GM12878 (cell line): ENCODE results near the gene NLRC5. TPM values are rescaled to one million over a fixed set of nuclear protein-coding genes. Genes with fewer than 3 reads are reported as not detected.

Source experiments
- ATAC-seq: fragments of 200-7000 bp; cut with Tn5 transposase; 3 replicates; pipeline ENCODE4 v1.9.1; 2020; ENCODE audit warnings: mild to moderate bottlenecking, moderate library complexity
- BruUV-seq: library from RNA; stranded (reverse); fragments of 400-500 nt; replicated peaks from 2 replicates; lab custom pipeline; 2021; lab: Mats Ljungman, UMichigan
- CTCF ChIA-PET: fragments of 300-600 bp; sonication (Branson Sonifier 250); formaldehyde crosslinking; extraction: SDS; loops from one replicate; lab custom pipeline; 2021; ENCODE audit warnings: inconsistent platforms; lab: Yijun Ruan, JAX
- POLR2A ChIA-PET: fragments of 350-600 bp; formaldehyde crosslinking; extraction: SDS; loops from one replicate; lab custom pipeline; 2021; ENCODE audit warnings: inconsistent platforms; lab: Charles Lee
- RAD21 ChIA-PET: fragments of 300-600 bp; sonication (Branson Sonifier 250); formaldehyde crosslinking; loops from one replicate; lab custom pipeline; 2023; ENCODE audit warnings: antibody characterized with exemption; ENCODE audit not compliant: unreplicated experiment; lab: Charles Lee
- SMC1A ChIA-PET: fragments of 300-600 bp; sonication (Branson Sonifier 250); formaldehyde crosslinking; loops from one replicate; lab custom pipeline; 2023; ENCODE audit not compliant: unreplicated experiment, uncharacterized antibody; lab: Charles Lee
- DNase-seq: peaks from one replicate; pipeline ENCODE4 v3.0.0-alpha.2; 2011; ENCODE audit warnings: low read depth, low spot score
- FAIRE-seq: peaks from 3 replicates; lab custom pipeline; 2011; peaks lifted over from hg19 to GRCh38; lab: Jason Lieb, UNC
- H2AFZ ChIP-seq: 2 replicates; pipeline ENCODE4 v1.6.0; 2011; ENCODE audit warnings: low read depth, low read length, control low read depth; ENCODE audit not compliant: control insufficient read depth
- H3K27ac ChIP-seq: 2 replicates; pipeline ENCODE4 v1.5.1; 2011; ENCODE audit warnings: control low read depth; ENCODE audit not compliant: control insufficient read depth, insufficient read depth
- H3K27me3 ChIP-seq, 2 experiments: replicated peaks in 1 of 2; 2 replicates each; pipeline versions ENCODE4 v1.6.0 to v1.6.1; 2011; ENCODE audit warnings: low read length in 1 of 2; ENCODE audit not compliant: control insufficient read depth in 2 of 2, insufficient read depth in 2 of 2
- H3K36me3 ChIP-seq, 2 experiments: 2 replicates each; pipeline ENCODE4 v1.5.1; 2011; ENCODE audit warnings: low read length in 1 of 2; ENCODE audit not compliant: control insufficient read depth in 2 of 2, insufficient read depth in 2 of 2
- H3K4me1 ChIP-seq: 2 replicates; pipeline ENCODE4 v1.6.1; 2011; ENCODE audit warnings: mild to moderate bottlenecking, low read length, moderate library complexity, mixed read lengths; ENCODE audit not compliant: control insufficient read depth, insufficient read depth
- H3K4me2 ChIP-seq: 2 replicates; pipeline ENCODE4 v1.6.0; 2011; ENCODE audit warnings: control low read depth; ENCODE audit not compliant: control insufficient read depth, insufficient read depth
- H3K4me3 ChIP-seq: fragments of 200-600 bp; sonication (generic); 2 replicates; pipeline ENCODE4 v1.5.1; 2016
- H3K79me2 ChIP-seq: 2 replicates; pipeline ENCODE4 v1.6.0; 2011; ENCODE audit warnings: low read length; ENCODE audit not compliant: control insufficient read depth, insufficient read depth
- H3K9ac ChIP-seq: 2 replicates; pipeline ENCODE4 v1.8.0; 2011; ENCODE audit warnings: low read length, control low read depth, mixed read lengths; ENCODE audit not compliant: control insufficient read depth, insufficient read depth
- H3K9me3 ChIP-seq: replicated peaks from 3 replicates; pipeline ENCODE4 v1.5.1; 2011; ENCODE audit warnings: mild to moderate bottlenecking, low read length; ENCODE audit not compliant: control insufficient read depth, insufficient read depth
- H4K20me1 ChIP-seq: 2 replicates; pipeline ENCODE4 v1.6.0; 2011; ENCODE audit not compliant: control insufficient read depth, insufficient read depth
- BMI1 ChIP-seq: fragments of 450-650 bp; IDR thresholded peaks from 2 replicates; pipeline ENCODE4 v1.6.1; 2016; ENCODE audit warnings: mild to moderate bottlenecking, moderate library complexity, borderline replicate concordance
- EP300 ChIP-seq, 2 experiments: fragments of 150-350 bp in 1 of 2; IDR thresholded peaks; 2 replicates each; pipeline ENCODE4 v1.6.1; 2011 to 2012; ENCODE audit warnings: low read depth in 2 of 2, low read length in 2 of 2, borderline replicate concordance in 1 of 2, improper control_type of control experiment in 1 of 2, inconsistent platforms in 1 of 2; ENCODE audit not compliant: control insufficient read depth in 1 of 2
- ETV6 ChIP-seq, 2 experiments: fragments of 450-650 bp in 1 of 2; IDR thresholded peaks in 1 of 2; conservative IDR thresholded peaks in 1 of 2; 2 replicates each; pipeline ENCODE4 v1.6.1; 2014; ENCODE audit warnings: antibody characterized with exemption in 1 of 2, borderline replicate concordance in 1 of 2, low read depth in 1 of 2, mild to moderate bottlenecking in 1 of 2, moderate library complexity in 1 of 2
- EZH2 ChIP-seq: IDR thresholded peaks from 2 replicates; pipeline ENCODE4 v1.6.1; 2012; ENCODE audit warnings: low read depth, mild to moderate bottlenecking, control low read depth, inconsistent platforms, low read length, borderline replicate concordance; ENCODE audit not compliant: control insufficient read depth
- KAT2A ChIP-seq: conservative IDR thresholded peaks from 2 replicates; pipeline ENCODE4 v1.6.1; 2011; ENCODE audit warnings: low read depth, low read length; ENCODE audit not compliant: control insufficient read depth
- KLF5 ChIP-seq: fragments of 450-650 bp; IDR thresholded peaks from 2 replicates; pipeline ENCODE4 v1.6.1; 2014; ENCODE audit warnings: mild to moderate bottlenecking; ENCODE audit not compliant: partially characterized antibody
- MTA3 ChIP-seq: IDR thresholded peaks from 2 replicates; pipeline ENCODE4 v1.6.1; 2012; ENCODE audit warnings: low read length, inconsistent platforms, borderline replicate concordance
- MXI1 ChIP-seq: fragments of 150-350 bp; IDR thresholded peaks from 2 replicates; pipeline ENCODE4 v1.6.1; 2011; ENCODE audit warnings: low read depth, mild to moderate bottlenecking, inconsistent platforms, low read length, improper control_type of control experiment
- POLR2AphosphoS2 ChIP-seq: IDR thresholded peaks from 2 replicates; pipeline ENCODE4 v1.6.1; 2011; ENCODE audit warnings: low read depth, mild to moderate bottlenecking, low read length, improper control_type of control experiment, moderate library complexity
- RFX5 ChIP-seq: IDR thresholded peaks from 2 replicates; pipeline ENCODE4 v1.6.1; 2011; ENCODE audit warnings: low read depth, low read length, improper control_type of control experiment
- RUNX3 ChIP-seq: IDR thresholded peaks from 2 replicates; pipeline ENCODE4 v1.6.1; 2012; ENCODE audit warnings: low read length, inconsistent platforms
- TCF12 ChIP-seq: IDR thresholded peaks from 2 replicates; pipeline ENCODE4 v1.6.1; 2011; ENCODE audit warnings: low read depth, mild to moderate bottlenecking, low read length
- ZBED1 ChIP-seq: IDR thresholded peaks from 2 replicates; pipeline ENCODE4 v1.6.1; 2016; ENCODE audit warnings: borderline replicate concordance
- WGBS: methylation state at CpG from one replicate; pipeline ENCODE4 v1.1.6; 2016; ENCODE audit warnings: low lambda C conversion rate; ENCODE audit not compliant: insufficient replicate concordance, insufficient coverage; ENCODE audit errors: missing lambda C conversion rate; 5-methylcytosine and 5-hydroxymethylcytosine counted together
- in situ Hi-C: fragments of 300-500 bp; cut with MboI; formaldehyde crosslinking; loops from 9 replicates; pipeline ENCODE4 v1.14.3; 2018; ENCODE audit warnings: mixed read lengths
- intact Hi-C: fragments of 100-400 bp; cut with micrococcal nuclease; formaldehyde crosslinking; loops from one replicate; pipeline ENCODE4 v1.14.2; 2022; ENCODE audit not compliant: unreplicated experiment
- polyA plus RNA-seq, 11 experiments: library from polyadenylated mRNA; depleted of rRNA in 4 of 11; unstranded in 6 of 11; stranded (reverse) in 5 of 11; fragments of >200 nt; fragmentation: Nextera tagmentation in 4 of 11; fragmentation: Illumina TruSeq in 1 of 11; extraction: Ambion mirVana in 4 of 11; extraction: Trizol in 1 of 11; gene quantifications; 1 replicate in 1 of 11; 2 replicates in 10 of 11; pipeline versions ENCODE4 v1.2.1 to v1.2.3, GENCODE V29; 2011 to 2016; ENCODE audit warnings: inconsistent platforms in 2 of 11, missing spikeins in 2 of 11, low read depth in 1 of 11
- total RNA-seq, 4 experiments: library from RNA; depleted of rRNA in 3 of 4; stranded (reverse); fragments of >200 nt in 3 of 4; fragmentation: Illumina TruSeq in 1 of 4; extraction: Trizol in 1 of 4; gene quantifications; 2 replicates each; pipeline versions ENCODE4 v1.2.1 to v1.2.3, GENCODE V29; 2013 to 2021

Gene NLRC5
- total and polyA plus RNA-seq, 10 of the 15 experiments (the other 5 are each of a cell fraction or from before 2014, with no cell fraction given), result 13.1 to 105 (median 57.3) TPM

DNA sequence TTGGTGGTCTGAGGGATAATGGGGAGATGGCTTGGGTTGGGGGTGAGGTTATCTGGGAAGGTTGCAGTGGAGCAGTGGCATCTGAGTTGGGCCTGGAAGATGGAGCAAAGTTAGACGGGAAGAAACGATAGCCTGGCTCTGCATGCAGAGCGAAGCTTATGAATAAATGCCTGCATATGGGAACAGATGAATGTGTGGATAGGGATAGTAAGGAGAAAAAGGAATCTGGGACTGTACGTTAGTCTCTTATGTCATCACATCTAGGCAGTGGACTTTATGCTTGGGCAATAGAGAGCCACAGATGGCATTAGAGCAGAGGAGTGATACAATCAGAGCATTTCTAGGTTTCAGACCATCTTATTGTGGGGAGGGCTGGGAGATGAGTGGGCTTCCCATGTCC is 136.0 kb downstream of the NLRC5 start:
- intact Hi-C loops, result loop anchor here (5.0 kb wide), 1 partner anchor 42 kb away; no protein-coding TSS in a partner anchor
- FAIRE-seq, result no peak
- in situ Hi-C loops, result no loop called here
- Histone ChIP-seq H3K27ac (no peak overlapping the region), H3K4me3 (no peak overlapping the region), H2AFZ (no peak overlapping the region), H4K20me1 (no peaks in the 10 kb centered on the region), H3K9ac (no peak overlapping the region), H3K27me3 (no peaks in the 10 kb centered on the region), H3K4me2 (no peak overlapping the region), H3K9me3 (no peaks in the 10 kb centered on the region), H3K4me1 (peaks cover 35% of the 10 kb centered on the region), H3K36me3 (no peaks in the 10 kb centered on the region), H3K79me2 (no peaks in the 10 kb centered on the region)
- ChIA-PET POLR2A (no interaction called here), RAD21 (no interaction called here), CTCF (no interaction called here), SMC1A (interaction anchor here (1.4 kb wide), 1 partner anchor 41 kb away, joined by 6 read pairs; no protein-coding TSS in a partner anchor)
- 84% methylated on average over 4 of the region's 4 CpGs for WGBS
- BruUV-seq, result no TSS peak
- no peak for DNase-seq
- TF ChIP-seq POLR2AphosphoS2 (no peak), EZH2 (no peak), EP300 (IDR thresholded peaks at IDR 0.05; ENCODE audit: borderline replicate concordance in 1 of 2, control insufficient read depth in 1 of 2, low read depth in 2 of 2, low read length in 2 of 2) (no peak), BMI1 (no peak), ZBED1 (no peak), KLF5 (no peak), TCF12 (no peak), MTA3 (no peak), MXI1 (no peak), ETV6 (conservative IDR thresholded peaks at IDR 0.05 in 1 of 2, IDR thresholded peaks at IDR 0.05 in 1 of 2; ENCODE audit: borderline replicate concordance in 1 of 2, low read depth in 1 of 2) (no peak), RFX5 (no peak), KAT2A (no peak), RUNX3 (no peak)
- TF ChIP-seq, all 136 proteins: peak for 0
- ATAC-seq, result no peak
